OCI-LY7 (cell line): Measurements from ENCODE around the gene CHML. TPM values are rescaled to one million over a fixed set of nuclear protein-coding genes. Genes with fewer than 3 reads are reported as not detected.

Experiments
- BruUV-seq: library from RNA; stranded (reverse); fragments of 400-500 nt; replicated peaks from 2 replicates; lab custom pipeline; 2021; lab: Mats Ljungman, UMichigan
- CTCF ChIA-PET: fragments of 300-600 bp; sonication (Branson Sonifier 250); formaldehyde crosslinking; loops from one replicate; lab custom pipeline; 2022; ENCODE audit warnings: antibody characterized with exemption; ENCODE audit not compliant: unreplicated experiment; lab: Charles Lee
- POLR2A ChIA-PET: fragments of 300-600 bp; sonication (Branson Sonifier 250); formaldehyde crosslinking; loops from one replicate; lab custom pipeline; 2022; ENCODE audit warnings: antibody characterized with exemption; lab: Charles Lee
- DNase-seq: peaks from one replicate; pipeline ENCODE4 v3.0.0-alpha.2; 2015; ENCODE audit warnings: low spot score
- H2AFZ ChIP-seq: fragments of 200-600 bp; sonication (generic), shearing (Covaris generic); 2 replicates; pipeline ENCODE4 v1.6.1; 2014; ENCODE audit warnings: mild to moderate bottlenecking, antibody characterized with exemption, low read length, moderate library complexity
- H3K27ac ChIP-seq: fragments of 200-600 bp; sonication (generic); 2 replicates; pipeline ENCODE4 v1.5.1; 2014; ENCODE audit warnings: mixed run types, low read depth, mild to moderate bottlenecking, moderate library complexity, low read length, inconsistent platforms; ENCODE audit not compliant: poor library complexity, severe bottlenecking
- H3K36me3 ChIP-seq: fragments of 200-600 bp; sonication (generic); 2 replicates; pipeline ENCODE4 v1.6.1; 2014; ENCODE audit warnings: mild to moderate bottlenecking, antibody characterized with exemption, low read length, moderate library complexity, mixed read lengths; ENCODE audit not compliant: insufficient read depth
- H3K4me1 ChIP-seq: fragments of 200-600 bp; sonication (generic); 2 replicates; pipeline ENCODE4 v1.5.1; 2014; ENCODE audit warnings: mild to moderate bottlenecking, low read length; ENCODE audit not compliant: insufficient read depth, poor library complexity, severe bottlenecking
- H3K4me2 ChIP-seq: fragments of 200-600 bp; sonication (generic); 2 replicates; pipeline ENCODE4 v1.6.1; 2014; ENCODE audit warnings: mild to moderate bottlenecking, low read length
- H3K4me3 ChIP-seq: fragments of 200-600 bp; sonication (generic); 2 replicates; pipeline ENCODE4 v1.5.1; 2014; ENCODE audit warnings: mild to moderate bottlenecking, low read depth, low read length; ENCODE audit not compliant: poor library complexity, severe bottlenecking
- H3K79me2 ChIP-seq: fragments of 200-600 bp; sonication (generic); 2 replicates; pipeline ENCODE4 v1.6.1; 2016; ENCODE audit warnings: low read depth, mild to moderate bottlenecking, low read length, moderate library complexity, mixed read lengths; ENCODE audit not compliant: insufficient read depth
- H3K9me2 ChIP-seq: fragments of 200-600 bp; sonication (generic); 2 replicates; pipeline ENCODE4 v1.6.1; 2016; ENCODE audit warnings: mild to moderate bottlenecking, low read length, mixed read lengths; ENCODE audit not compliant: insufficient read depth
- H3K9me3 ChIP-seq: fragments of 200-600 bp; sonication (generic); 2 replicates; pipeline ENCODE4 v1.6.1; 2014; ENCODE audit warnings: mild to moderate bottlenecking, mixed run types, low read length, mixed read lengths
- H4K20me1 ChIP-seq: fragments of 200-600 bp; sonication (generic); 2 replicates; pipeline ENCODE4 v1.6.1; 2014; ENCODE audit warnings: mild to moderate bottlenecking, antibody characterized with exemption, low read length, moderate library complexity, mixed read lengths; ENCODE audit not compliant: insufficient read depth
- EZH2phosphoT487 ChIP-seq: fragments of 200-600 bp; sonication (generic); IDR thresholded peaks from 2 replicates; pipeline ENCODE4 v1.6.1; 2018; ENCODE audit warnings: low read depth, borderline replicate concordance, mild to moderate bottlenecking, mixed run types, antibody characterized with exemption, low read length, moderate library complexity, mixed read lengths
- intact Hi-C: fragments of 100-400 bp; cut with micrococcal nuclease; formaldehyde crosslinking; loops from one replicate; pipeline ENCODE4 v1.10.0; 2022; ENCODE audit not compliant: unreplicated experiment
- total RNA-seq, 2 experiments: library from RNA; depleted of rRNA in 1 of 2; stranded (reverse); fragments of >200 nt in 1 of 2; shearing (Covaris generic) in 1 of 2; gene quantifications; 2 replicates each; pipeline ENCODE4 v1.2.3, GENCODE V29; 2014 to 2022
- TF ChIP-seq, protein P1 (sequence below): fragments of 200-600 bp; sonication (generic); conservative IDR thresholded peaks from 2 replicates; pipeline ENCODE4 v1.5.1; 2014; ENCODE audit warnings: mild to moderate bottlenecking, antibody characterized with exemption, low read length, moderate library complexity, mixed read lengths

CHML gene
- total RNA-seq, 2 experiments from 2014 or later = 10.7 to 22.6 TPM

DNA sequence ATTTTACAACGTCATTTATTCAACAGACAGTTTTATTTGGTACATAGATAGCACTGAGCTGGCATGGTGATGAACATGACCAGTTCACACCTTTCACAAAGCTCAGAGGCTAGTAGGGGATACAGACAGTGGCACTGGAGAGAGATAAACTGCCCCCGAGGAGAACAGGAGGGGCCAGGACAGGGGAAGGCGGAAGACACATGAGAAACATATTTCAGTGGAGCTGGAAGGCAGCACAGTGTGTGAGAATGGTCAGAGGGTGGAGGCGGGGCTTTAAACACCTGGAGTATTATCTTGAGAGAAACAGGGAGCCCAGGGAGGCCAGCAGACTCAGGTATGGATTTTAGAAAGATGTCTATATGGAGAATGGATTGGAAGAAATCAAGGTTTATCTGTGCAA is 49.5 kb downstream of the CHML start:
- intact Hi-C loops = no loop called here
- H3K4me2 ChIP-seq = no peak overlapping the region
- no peak overlapping the region for H3K4me3 ChIP-seq
- H3K9me3 ChIP-seq = no peaks in the 10 kb centered on the region
- H2AFZ ChIP-seq = no peak overlapping the region
- H3K9me2 ChIP-seq = no peaks in the 10 kb centered on the region
- H3K4me1 ChIP-seq = no peaks in the 10 kb centered on the region
- POLR2A ChIA-PET = interaction anchor here (1.0 to 2.5 kb wide), 2 partner anchors 11 to 54 kb away, joined by 5 to 11 read pairs; no protein-coding TSS in a partner anchor
- H4K20me1 ChIP-seq = no peaks in the 10 kb centered on the region
- CTCF ChIA-PET = no interaction called here
- H3K79me2 ChIP-seq = no peaks in the 10 kb centered on the region
- BruUV-seq = no TSS peak
- H3K36me3 ChIP-seq = peaks cover 20% of the 10 kb centered on the region; the same call in 1 of the 2 replicates
- no peak overlapping the region for H3K27ac ChIP-seq
- no peak for DNase-seq
- TF ChIP-seq EZH2phosphoT487 = no peak
- TF ChIP-seq, protein P1, sequence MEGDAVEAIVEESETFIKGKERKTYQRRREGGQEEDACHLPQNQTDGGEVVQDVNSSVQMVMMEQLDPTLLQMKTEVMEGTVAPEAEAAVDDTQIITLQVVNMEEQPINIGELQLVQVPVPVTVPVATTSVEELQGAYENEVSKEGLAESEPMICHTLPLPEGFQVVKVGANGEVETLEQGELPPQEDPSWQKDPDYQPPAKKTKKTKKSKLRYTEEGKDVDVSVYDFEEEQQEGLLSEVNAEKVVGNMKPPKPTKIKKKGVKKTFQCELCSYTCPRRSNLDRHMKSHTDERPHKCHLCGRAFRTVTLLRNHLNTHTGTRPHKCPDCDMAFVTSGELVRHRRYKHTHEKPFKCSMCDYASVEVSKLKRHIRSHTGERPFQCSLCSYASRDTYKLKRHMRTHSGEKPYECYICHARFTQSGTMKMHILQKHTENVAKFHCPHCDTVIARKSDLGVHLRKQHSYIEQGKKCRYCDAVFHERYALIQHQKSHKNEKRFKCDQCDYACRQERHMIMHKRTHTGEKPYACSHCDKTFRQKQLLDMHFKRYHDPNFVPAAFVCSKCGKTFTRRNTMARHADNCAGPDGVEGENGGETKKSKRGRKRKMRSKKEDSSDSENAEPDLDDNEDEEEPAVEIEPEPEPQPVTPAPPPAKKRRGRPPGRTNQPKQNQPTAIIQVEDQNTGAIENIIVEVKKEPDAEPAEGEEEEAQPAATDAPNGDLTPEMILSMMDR = no peak

Other genes starting within 250 kb of the CHML start
- 44.0 and 45.5 TPM in 2 replicates for gene FH, start 120.6 kb downstream of the CHML start, total RNA-seq (2014; rRNA removed; shearing (Covaris generic))
- 72.1 and 74.6 TPM in 2 replicates for gene FH, start 120.6 kb downstream of the CHML start, total RNA-seq (2022)
- gene KMO, start 108.0 kb downstream of the CHML start, total RNA-seq (2014; rRNA removed; shearing (Covaris generic)) = 3.2 and 5.5 TPM in 2 replicates
- 10.4 and 14.2 TPM in 2 replicates for gene KMO, start 108.0 kb downstream of the CHML start, total RNA-seq (2022)
- 18.9 and 19.8 TPM in 2 replicates for gene OPN3, start within 50 bp of the CHML start, total RNA-seq (2014; rRNA removed; shearing (Covaris generic))
- gene OPN3, start within 50 bp of the CHML start, total RNA-seq (2022) = 10.7 and 14.3 TPM in 2 replicates
- not detected in 2 replicates for gene WDR64, start 11.9 kb upstream of the CHML start, total RNA-seq (2014; rRNA removed; shearing (Covaris generic))
- not detected in 2 replicates for gene WDR64, start 11.9 kb upstream of the CHML start, total RNA-seq (2022)
- gene EXO1, start 207.8 kb upstream of the CHML start, total RNA-seq (2014; rRNA removed; shearing (Covaris generic)) = 60.3 and 67.7 TPM in 2 replicates
- 66.3 and 78.0 TPM in 2 replicates for gene EXO1, start 207.8 kb upstream of the CHML start, total RNA-seq (2022)